Measurements from ENCODE around the gene MATR3.
"Not testable (repeated sequence)": the region's sequence is repeated elsewhere in the genome, so short reads cannot be mapped to it uniquely, and the experiment has no call there.

The MATR3 gene

DNA sequence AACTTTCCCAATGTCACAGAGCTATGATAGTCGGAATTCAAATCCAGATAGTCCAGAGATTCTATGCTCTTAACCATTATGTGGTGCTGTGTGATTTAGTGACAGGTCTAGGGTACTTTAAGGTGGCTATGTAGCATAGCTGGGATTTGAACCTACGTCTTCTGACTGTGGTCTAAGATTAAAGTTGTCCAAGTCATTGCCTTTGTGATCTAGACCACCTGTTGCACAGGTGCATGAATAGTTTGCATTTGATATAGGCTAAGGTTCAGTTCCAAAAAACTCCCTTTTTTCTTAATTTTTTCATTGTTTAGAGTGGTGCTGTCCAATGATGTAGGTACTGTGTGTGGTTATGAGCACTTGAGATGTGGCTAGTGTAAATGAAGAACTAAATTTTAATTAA is 50.6 kb downstream of the MATR3 start:
- Histone ChIP-seq H3K9ac (ENCODE audit: low read length in 5 of 5) (no peak overlapping the region), H3K36me3 (ENCODE audit: control insufficient read depth in 5 of 5, insufficient read depth in 5 of 5, low read length in 5 of 5) (peaks cover 0 to 3% (median 0%) of the 10 kb centered on the region in 5 donors), H3K27me3 (ENCODE audit: control insufficient read depth in 5 of 5, insufficient read depth in 4 of 5, low read length in 5 of 5) (no peaks in the 10 kb centered on the region), H3K4me1 (ENCODE audit: control insufficient read depth in 5 of 5, insufficient read depth in 5 of 5, low read length in 5 of 5) (peaks cover 4 to 36% (median 31%) of the 10 kb centered on the region in 5 donors), H3K4me3 (ENCODE audit: low read depth in 1 of 5, low read length in 5 of 5) (peak overlapping the region in 1 of 5 donors; percentile 0), H3K27ac (ENCODE audit: low read depth, low read length) (no peak overlapping the region), H3K9me3 (ENCODE audit: control insufficient read depth in 5 of 5, low read length in 5 of 5) (no peaks in the 10 kb centered on the region)

DNA sequence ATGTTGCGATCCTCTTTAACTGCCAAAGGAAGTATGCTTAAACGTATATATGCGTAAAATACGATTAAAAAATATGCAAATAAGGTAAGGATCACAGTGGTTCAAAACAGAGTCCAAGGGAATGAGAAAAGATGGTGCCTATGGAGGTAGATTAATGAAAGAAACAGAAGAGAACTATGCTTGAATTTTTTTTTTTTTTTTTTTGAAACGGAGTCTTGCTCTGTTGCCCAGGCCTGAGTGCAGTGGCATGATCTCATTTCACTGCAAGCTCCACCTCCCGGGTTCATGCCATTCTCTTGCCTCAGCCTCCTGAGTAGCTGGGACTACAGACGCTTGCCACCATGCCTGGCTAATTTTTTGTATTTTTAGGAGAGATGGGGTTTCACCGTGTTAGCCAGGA is 51.9 kb downstream of the MATR3 start:
- not testable (repeated sequence) for H3K27me3 ChIP-seq (ENCODE audit: control insufficient read depth in 5 of 5, insufficient read depth in 4 of 5, low read length in 5 of 5); H3K4me3 ChIP-seq (ENCODE audit: low read depth in 1 of 5, low read length in 5 of 5); H3K9me3 ChIP-seq (ENCODE audit: control insufficient read depth in 5 of 5, low read length in 5 of 5); H3K36me3 ChIP-seq (ENCODE audit: control insufficient read depth in 5 of 5, insufficient read depth in 5 of 5, low read length in 5 of 5); H3K9ac ChIP-seq (ENCODE audit: low read length in 5 of 5); H3K27ac ChIP-seq (ENCODE audit: low read depth, low read length)
- peaks cover 4 to 36% (median 31%) of the 10 kb centered on the region in 5 donors for H3K4me1 ChIP-seq (ENCODE audit: control insufficient read depth in 5 of 5, insufficient read depth in 5 of 5, low read length in 5 of 5)

DNA sequence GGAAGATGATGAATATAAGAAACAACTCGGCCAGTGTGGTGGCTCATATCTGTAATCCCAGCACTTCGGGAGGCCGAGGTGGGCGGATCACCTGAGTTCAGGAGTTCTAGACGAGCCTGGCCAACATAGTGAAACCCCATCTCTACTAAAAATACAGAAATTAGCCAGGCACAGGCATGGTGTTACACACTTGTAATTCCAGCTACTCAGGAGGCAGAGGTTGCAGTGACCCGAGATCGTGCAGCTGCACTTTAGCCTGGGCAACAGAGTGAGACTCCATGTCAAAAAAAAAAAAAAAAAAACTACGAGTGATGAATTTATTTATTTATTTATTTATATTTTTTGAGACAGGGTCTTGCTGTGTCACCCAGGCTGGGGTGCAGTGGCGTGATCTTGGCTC is 54.3 kb downstream of the MATR3 start:
- not testable (repeated sequence) for H3K36me3 ChIP-seq (ENCODE audit: control insufficient read depth in 5 of 5, insufficient read depth in 5 of 5, low read length in 5 of 5); H3K9me3 ChIP-seq (ENCODE audit: control insufficient read depth in 5 of 5, low read length in 5 of 5); H3K27ac ChIP-seq (ENCODE audit: low read depth, low read length); H3K27me3 ChIP-seq (ENCODE audit: control insufficient read depth in 5 of 5, insufficient read depth in 4 of 5, low read length in 5 of 5); H3K9ac ChIP-seq (ENCODE audit: low read length in 5 of 5); H3K4me3 ChIP-seq (ENCODE audit: low read depth in 1 of 5, low read length in 5 of 5)
- H3K4me1 ChIP-seq (ENCODE audit: control insufficient read depth in 5 of 5, insufficient read depth in 5 of 5, low read length in 5 of 5): peaks cover 0 to 24% (median 21%) of the 10 kb centered on the region in 5 donors

DNA sequence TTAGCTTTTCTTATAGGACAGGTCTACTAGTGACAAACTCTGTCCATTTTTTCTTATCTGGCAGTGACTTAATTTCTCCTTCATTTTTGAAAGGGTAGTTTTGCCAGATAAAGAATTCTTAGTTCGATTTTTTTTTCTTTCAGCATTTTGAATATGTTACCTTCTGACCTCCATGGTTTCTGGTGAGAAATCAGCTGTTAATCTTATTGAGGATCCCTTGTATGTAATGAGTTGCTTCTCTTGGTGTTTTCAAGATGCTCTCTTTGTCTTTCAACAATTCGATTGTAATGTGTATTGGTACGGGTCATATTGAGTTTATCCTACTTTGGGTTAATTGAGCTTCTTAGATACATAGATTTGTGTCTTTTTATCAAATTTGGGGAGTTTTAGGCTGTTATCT is 60.6 kb downstream of the MATR3 start:
- Histone ChIP-seq H3K27ac (ENCODE audit: low read depth, low read length) (no peak overlapping the region), H3K4me3 (ENCODE audit: low read depth in 1 of 5, low read length in 5 of 5) (no peak overlapping the region), H3K9me3 (ENCODE audit: control insufficient read depth in 5 of 5, low read length in 5 of 5) (no peaks in the 10 kb centered on the region), H3K36me3 (ENCODE audit: control insufficient read depth in 5 of 5, insufficient read depth in 5 of 5, low read length in 5 of 5) (peaks cover 0 to 7% (median 3%) of the 10 kb centered on the region in 5 donors), H3K27me3 (ENCODE audit: control insufficient read depth in 5 of 5, insufficient read depth in 4 of 5, low read length in 5 of 5) (no peaks in the 10 kb centered on the region), H3K9ac (ENCODE audit: low read length in 5 of 5) (no peak overlapping the region), H3K4me1 (ENCODE audit: control insufficient read depth in 5 of 5, insufficient read depth in 5 of 5, low read length in 5 of 5) (peaks cover 0 to 9% (median 6%) of the 10 kb centered on the region in 5 donors)

DNA sequence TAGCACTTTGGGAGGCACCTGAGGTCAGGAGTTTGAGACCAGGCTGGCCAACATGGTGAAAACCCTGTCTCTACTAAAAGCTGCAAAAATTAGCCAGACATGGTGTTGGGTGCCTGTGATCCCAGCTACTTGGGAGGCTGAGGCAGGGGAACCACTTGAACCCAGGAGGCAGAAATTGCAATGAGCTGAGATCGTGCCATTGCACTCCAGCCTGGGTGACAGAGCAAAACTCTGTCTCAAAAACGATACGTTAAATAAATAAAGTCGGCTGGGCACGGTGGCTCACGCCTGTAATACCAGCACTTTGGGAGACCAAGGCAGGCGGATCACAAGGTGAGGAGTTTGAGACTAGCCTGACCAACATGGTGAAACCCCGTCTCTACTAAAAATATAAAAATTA is 62.4 kb downstream of the MATR3 start:
- not testable (repeated sequence) for H3K9me3 ChIP-seq (ENCODE audit: control insufficient read depth in 5 of 5, low read length in 5 of 5); H3K27ac ChIP-seq (ENCODE audit: low read depth, low read length); H3K4me1 ChIP-seq (ENCODE audit: control insufficient read depth in 5 of 5, insufficient read depth in 5 of 5, low read length in 5 of 5); H3K27me3 ChIP-seq (ENCODE audit: control insufficient read depth in 5 of 5, insufficient read depth in 4 of 5, low read length in 5 of 5); H3K9ac ChIP-seq (ENCODE audit: low read length in 5 of 5); H3K36me3 ChIP-seq (ENCODE audit: control insufficient read depth in 5 of 5, insufficient read depth in 5 of 5, low read length in 5 of 5); H3K4me3 ChIP-seq (ENCODE audit: low read depth in 1 of 5, low read length in 5 of 5)

DNA sequence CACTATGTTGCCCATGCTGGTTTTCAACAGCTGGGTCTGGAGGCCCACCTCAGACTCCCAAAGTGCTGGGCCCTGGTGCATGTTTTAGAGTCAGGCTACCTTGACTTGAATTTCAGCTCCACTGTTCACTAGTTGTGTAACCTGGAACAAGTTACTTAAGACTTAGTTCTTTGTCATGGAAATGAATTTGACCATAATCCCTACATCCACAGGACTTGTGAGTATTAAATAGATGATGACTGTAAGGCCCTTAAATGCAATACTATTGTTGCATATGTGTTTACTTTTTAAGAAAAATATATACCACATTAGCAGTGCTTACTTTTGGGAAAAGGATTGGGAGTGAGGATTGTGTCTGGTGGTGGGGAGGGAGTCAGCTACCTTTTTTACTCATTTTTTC is 64.5 kb downstream of the MATR3 start:
- Histone ChIP-seq H3K27me3 (ENCODE audit: control insufficient read depth in 5 of 5, insufficient read depth in 4 of 5, low read length in 5 of 5) (no peaks in the 10 kb centered on the region), H3K4me1 (ENCODE audit: control insufficient read depth in 5 of 5, insufficient read depth in 5 of 5, low read length in 5 of 5) (peaks cover 0 to 5% (median under 1%) of the 10 kb centered on the region in 5 donors), H3K9me3 (ENCODE audit: control insufficient read depth in 5 of 5, low read length in 5 of 5) (no peaks in the 10 kb centered on the region), H3K9ac (ENCODE audit: low read length in 5 of 5) (no peak overlapping the region), H3K4me3 (ENCODE audit: low read depth in 1 of 5, low read length in 5 of 5) (no peak overlapping the region), H3K36me3 (ENCODE audit: control insufficient read depth in 5 of 5, insufficient read depth in 5 of 5, low read length in 5 of 5) (peaks cover 0 to 7% (median 2%) of the 10 kb centered on the region in 5 donors), H3K27ac (ENCODE audit: low read depth, low read length) (no peak overlapping the region)

DNA sequence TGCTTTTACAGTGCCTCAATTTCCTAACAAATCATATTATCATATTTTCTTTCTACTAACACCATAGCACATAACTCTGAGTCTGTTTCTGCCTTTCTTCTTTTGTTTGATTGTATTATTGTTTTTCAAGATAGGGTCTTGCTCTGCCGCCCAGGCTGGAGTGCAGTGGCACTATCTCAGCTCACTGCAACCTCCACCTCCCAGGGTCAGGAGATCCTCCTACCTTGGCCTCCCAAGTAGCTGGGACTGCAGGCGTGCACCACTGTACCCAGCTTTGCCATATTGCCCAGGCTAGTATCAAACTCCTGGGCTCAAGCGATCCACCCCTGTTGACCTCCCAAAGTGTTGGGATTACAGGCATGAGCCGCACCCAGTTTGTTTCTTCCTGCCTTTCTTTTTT is 66.8 kb downstream of the MATR3 start:
- Histone ChIP-seq H3K27me3 (ENCODE audit: control insufficient read depth in 5 of 5, insufficient read depth in 4 of 5, low read length in 5 of 5) (no peaks in the 10 kb centered on the region), H3K9ac (ENCODE audit: low read length in 5 of 5) (no peak overlapping the region), H3K4me1 (ENCODE audit: control insufficient read depth in 5 of 5, insufficient read depth in 5 of 5, low read length in 5 of 5) (peaks cover 0 to 3% (median 0%) of the 10 kb centered on the region in 5 donors), H3K4me3 (ENCODE audit: low read depth in 1 of 5, low read length in 5 of 5) (no peak overlapping the region), H3K36me3 (ENCODE audit: control insufficient read depth in 5 of 5, insufficient read depth in 5 of 5, low read length in 5 of 5) (peaks cover 12 to 21% (median 13%) of the 10 kb centered on the region in 5 donors), H3K9me3 (ENCODE audit: control insufficient read depth in 5 of 5, low read length in 5 of 5) (no peaks in the 10 kb centered on the region), H3K27ac (ENCODE audit: low read depth, low read length) (no peak overlapping the region)

DNA sequence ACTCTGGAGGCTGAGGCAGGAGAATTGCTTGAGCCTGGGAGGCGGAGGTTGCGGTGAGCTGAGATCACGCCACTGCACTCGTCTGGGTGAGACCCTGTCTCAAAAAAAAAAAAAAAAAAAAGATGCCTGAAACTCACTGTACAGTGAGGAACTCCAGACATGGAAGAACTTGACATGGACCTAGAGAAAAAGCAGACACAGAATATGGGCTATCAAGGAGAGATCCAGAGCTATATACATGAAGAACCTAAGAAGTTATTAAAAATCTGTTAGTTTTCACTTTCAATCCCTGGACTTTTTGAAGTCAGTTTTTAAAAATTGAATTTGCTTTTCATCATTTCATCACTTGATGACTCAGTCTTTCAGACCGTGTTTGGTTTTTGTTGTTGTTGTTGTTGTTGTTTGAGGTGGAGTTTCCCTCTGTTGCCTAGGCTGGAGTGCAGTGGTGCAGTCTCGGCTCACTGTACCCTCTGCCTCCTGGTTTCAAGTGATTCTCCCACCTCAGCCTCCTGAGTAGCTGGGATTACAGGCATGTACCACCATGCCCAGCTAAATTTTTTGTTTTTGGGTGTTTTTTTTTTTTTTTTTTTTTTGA is 68.4 kb downstream of the MATR3 start:
- Histone ChIP-seq H3K9ac (ENCODE audit: low read length in 5 of 5) (no peak overlapping the region), H3K27ac (ENCODE audit: low read depth, low read length) (no peak overlapping the region), H3K4me1 (ENCODE audit: control insufficient read depth in 5 of 5, insufficient read depth in 5 of 5, low read length in 5 of 5) (peaks cover 0 to 3% (median 0%) of the 10 kb centered on the region in 5 donors), H3K4me3 (ENCODE audit: low read depth in 1 of 5, low read length in 5 of 5) (no peak overlapping the region), H3K9me3 (ENCODE audit: control insufficient read depth in 5 of 5, low read length in 5 of 5) (no peaks in the 10 kb centered on the region), H3K27me3 (ENCODE audit: control insufficient read depth in 5 of 5, insufficient read depth in 4 of 5, low read length in 5 of 5) (no peaks in the 10 kb centered on the region), H3K36me3 (ENCODE audit: control insufficient read depth in 5 of 5, insufficient read depth in 5 of 5, low read length in 5 of 5) (peaks cover 16 to 36% (median 29%) of the 10 kb centered on the region in 5 donors)

DNA sequence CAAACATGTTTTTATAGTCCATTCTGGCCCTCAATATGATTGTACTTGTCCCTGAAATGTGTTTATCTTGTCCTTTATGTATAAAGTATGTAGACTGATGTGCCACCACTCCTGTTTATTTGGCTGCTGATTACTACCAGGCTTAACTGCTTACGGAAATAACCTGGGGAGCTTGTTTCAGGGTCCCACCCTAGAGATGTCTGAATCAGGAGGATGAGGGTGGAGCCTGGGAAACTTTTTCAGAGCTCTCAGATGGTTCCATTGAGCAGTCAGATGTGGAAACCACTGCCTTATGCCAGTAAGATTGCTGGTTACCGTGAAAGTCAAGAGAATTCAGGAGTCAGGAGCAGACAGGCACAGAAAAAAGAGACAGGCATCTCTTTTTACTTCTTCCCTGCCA is 70.4 kb downstream of the MATR3 start:
- Histone ChIP-seq H3K4me1 (ENCODE audit: control insufficient read depth in 5 of 5, insufficient read depth in 5 of 5, low read length in 5 of 5) (peaks cover 0 to 3% (median 0%) of the 10 kb centered on the region in 5 donors), H3K27me3 (ENCODE audit: control insufficient read depth in 5 of 5, insufficient read depth in 4 of 5, low read length in 5 of 5) (no peaks in the 10 kb centered on the region), H3K9me3 (ENCODE audit: control insufficient read depth in 5 of 5, low read length in 5 of 5) (no peaks in the 10 kb centered on the region), H3K4me3 (ENCODE audit: low read depth in 1 of 5, low read length in 5 of 5) (no peak overlapping the region), H3K27ac (ENCODE audit: low read depth, low read length) (no peak overlapping the region), H3K36me3 (ENCODE audit: control insufficient read depth in 5 of 5, insufficient read depth in 5 of 5, low read length in 5 of 5) (peaks cover 28 to 49% (median 40%) of the 10 kb centered on the region in 5 donors), H3K9ac (ENCODE audit: low read length in 5 of 5) (no peak overlapping the region)

DNA sequence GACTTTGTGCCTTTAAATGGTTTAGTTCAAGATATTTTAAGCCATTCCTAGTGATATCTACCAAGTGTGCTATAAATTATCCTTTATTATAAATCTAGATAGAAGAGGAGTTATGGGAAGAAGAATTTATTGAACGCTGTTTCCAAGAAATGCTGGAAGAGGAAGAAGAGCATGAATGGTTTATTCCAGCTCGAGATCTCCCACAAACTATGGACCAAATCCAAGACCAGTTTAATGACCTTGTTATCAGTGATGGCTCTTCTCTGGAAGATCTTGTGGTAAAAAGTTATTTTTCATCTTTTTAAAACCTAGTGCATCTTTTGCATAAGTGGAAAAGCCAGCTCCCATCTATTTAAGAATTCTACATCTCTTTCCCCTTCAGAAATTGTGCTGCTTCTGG is 70.9 kb downstream of the MATR3 start:
- Histone ChIP-seq H3K27me3 (ENCODE audit: control insufficient read depth in 5 of 5, insufficient read depth in 4 of 5, low read length in 5 of 5) (no peaks in the 10 kb centered on the region), H3K4me1 (ENCODE audit: control insufficient read depth in 5 of 5, insufficient read depth in 5 of 5, low read length in 5 of 5) (peaks cover 0 to 3% (median 0%) of the 10 kb centered on the region in 5 donors), H3K9ac (ENCODE audit: low read length in 5 of 5) (no peak overlapping the region), H3K36me3 (ENCODE audit: control insufficient read depth in 5 of 5, insufficient read depth in 5 of 5, low read length in 5 of 5) (peaks cover 31 to 52% (median 45%) of the 10 kb centered on the region in 5 donors), H3K27ac (ENCODE audit: low read depth, low read length) (no peak overlapping the region), H3K9me3 (ENCODE audit: control insufficient read depth in 5 of 5, low read length in 5 of 5) (no peaks in the 10 kb centered on the region), H3K4me3 (ENCODE audit: low read depth in 1 of 5, low read length in 5 of 5) (no peak overlapping the region)

Data from subcutaneous abdominal adipose tissue (tissue), 5 donors.